HCT116 (cell line): Measurements from ENCODE around the gene DPYD. TPM values are rescaled to one million over a fixed set of nuclear protein-coding genes. Genes with fewer than 3 reads are reported as not detected.

Source experiments
- ATAC-seq: fragments of 200-7000 bp; cut with Tn5 transposase; 2 replicates; pipeline ENCODE4 v1.9.1; 2020; ENCODE audit warnings: mild to moderate bottlenecking, moderate library complexity
- BruUV-seq: library from RNA; stranded (reverse); fragments of 400-500 nt; replicated peaks from 2 replicates; lab custom pipeline; 2021; lab: Mats Ljungman, UMichigan
- CTCF ChIA-PET: fragments of 300-600 bp; sonication (Branson Sonifier 250); formaldehyde crosslinking; loops from one replicate; lab custom pipeline; 2021; ENCODE audit warnings: antibody characterized with exemption; lab: Charles Lee
- POLR2A ChIA-PET: fragments of 300-600, 350-600 bp; sonication (Branson Sonifier 250); formaldehyde crosslinking; loops from one replicate; lab custom pipeline; 2021; ENCODE audit warnings: antibody characterized with exemption; lab: Charles Lee
- RAD21 ChIA-PET, 2 experiments: fragments of 300-600 bp; sonication (Branson Sonifier 250); formaldehyde crosslinking; loops; one replicate each; lab custom pipeline; 2023; ENCODE audit warnings: low total read pairs in 2 of 2; ENCODE audit not compliant: uncharacterized antibody in 2 of 2, unreplicated experiment in 2 of 2, low non-redundant PET in 1 of 2; lab: Charles Lee
- DNase-seq: peaks from one replicate; pipeline ENCODE4 v3.0.0-alpha.2; 2010; ENCODE audit warnings: low read depth, low spot score
- H2AFZ ChIP-seq: fragments of 200-600 bp; shearing (Covaris generic), sonication (generic); 2 replicates; pipeline ENCODE4 v1.6.1; 2017; ENCODE audit warnings: low read depth, mixed run types, mixed read lengths, antibody characterized with exemption, low read length; ENCODE audit not compliant: poor library complexity, severe bottlenecking
- H3K27ac ChIP-seq: 2 replicates; pipeline ENCODE4 v1.5.1; 2012; ENCODE audit warnings: low read depth, low read length
- H3K27me3 ChIP-seq: fragments of 200-600 bp; sonication (generic); 2 replicates; pipeline ENCODE4 v1.6.1; 2016; ENCODE audit warnings: mixed run types, low read length, mixed read lengths; ENCODE audit not compliant: insufficient read depth
- H3K36me3 ChIP-seq, 2 experiments: fragments of 200-500 bp in 1 of 2; fragments of 200-600 bp in 1 of 2; sonication (Bioruptor generic) in 1 of 2; sonication (generic) in 1 of 2; 2 replicates each; pipeline versions ENCODE4 v1.5.1 to v1.6.1; 2014 to 2016; ENCODE audit warnings: low read length in 2 of 2, inconsistent platforms in 1 of 2, mixed read lengths in 1 of 2, mixed run types in 1 of 2; ENCODE audit not compliant: insufficient read depth in 2 of 2, control insufficient read depth in 1 of 2
- H3K4me1 ChIP-seq, 2 experiments: fragments of 200-600 bp in 1 of 2; sonication (generic) in 1 of 2; 2 replicates each; pipeline versions ENCODE4 v1.5.1 to v1.6.1; 2012 to 2017; ENCODE audit warnings: low read length in 2 of 2, inconsistent platforms in 1 of 2, mild to moderate bottlenecking in 1 of 2, mixed read lengths in 1 of 2, mixed run types in 1 of 2, moderate library complexity in 1 of 2; ENCODE audit not compliant: insufficient read depth in 2 of 2, control insufficient read depth in 1 of 2
- H3K4me2 ChIP-seq: fragments of 200-600 bp; sonication (generic); 2 replicates; pipeline ENCODE4 v1.6.1; 2017; ENCODE audit warnings: mixed run types, low read length, mixed read lengths
- H3K4me3 ChIP-seq, 2 experiments: fragments of 200-600 bp in 1 of 2; sonication (generic) in 1 of 2; replicated peaks in 1 of 2; 2 replicates each; pipeline ENCODE4 v1.5.1; 2011 to 2016; ENCODE audit warnings: low read length in 2 of 2, control low read depth in 1 of 2, low read depth in 1 of 2, mild to moderate bottlenecking in 1 of 2, mixed read lengths in 1 of 2, mixed run types in 1 of 2
- H3K79me2 ChIP-seq: fragments of 200-600 bp; sonication (generic); 2 replicates; pipeline ENCODE4 v1.6.1; 2017; ENCODE audit warnings: mild to moderate bottlenecking, mixed run types, low read length, moderate library complexity, mixed read lengths; ENCODE audit not compliant: insufficient read depth
- H3K9ac ChIP-seq: fragments of 200-600 bp; sonication (generic); 2 replicates; pipeline ENCODE4 v1.6.1; 2016; ENCODE audit warnings: low read length, mixed read lengths
- H3K9me2 ChIP-seq: fragments of 200-600 bp; sonication (generic), shearing (Covaris generic); 2 replicates; pipeline ENCODE4 v1.6.1; 2017; ENCODE audit warnings: mixed run types, mild to moderate bottlenecking, moderate library complexity; ENCODE audit not compliant: insufficient read depth
- H3K9me3 ChIP-seq, 2 experiments: fragments of 200-500 bp in 1 of 2; fragments of 200-600 bp in 1 of 2; sonication (Bioruptor generic) in 1 of 2; sonication (generic) in 1 of 2; 2 replicates each; pipeline ENCODE4 v1.6.1; 2014 to 2017; ENCODE audit warnings: low read length in 2 of 2, mixed read lengths in 2 of 2, inconsistent platforms in 1 of 2, low read depth in 1 of 2, mild to moderate bottlenecking in 1 of 2, mixed run types in 1 of 2, moderate library complexity in 1 of 2; ENCODE audit not compliant: control insufficient read depth in 1 of 2, insufficient read depth in 1 of 2
- H4K20me1 ChIP-seq: fragments of 200-600 bp; sonication (generic), shearing (Covaris generic); 2 replicates; pipeline ENCODE4 v1.6.1; 2017; ENCODE audit warnings: mixed run types, mild to moderate bottlenecking, moderate library complexity; ENCODE audit not compliant: insufficient read depth
- CBX3 ChIP-seq: IDR thresholded peaks from 2 replicates; pipeline ENCODE4 v1.6.1; 2012; ENCODE audit warnings: low read depth
- ELF1 ChIP-seq: IDR thresholded peaks from 2 replicates; pipeline ENCODE4 v1.6.1; 2012; ENCODE audit warnings: low read depth, borderline replicate concordance
- EZH2 ChIP-seq: fragments of 200-600 bp; sonication (generic); IDR thresholded peaks from 2 replicates; pipeline ENCODE4 v1.6.1; 2017; ENCODE audit warnings: antibody characterized with exemption, mixed run types
- SRF ChIP-seq: IDR thresholded peaks from 2 replicates; pipeline ENCODE4 v1.6.1; 2012; ENCODE audit warnings: low read depth
- TCF7L2 ChIP-seq: IDR thresholded peaks from 2 replicates; pipeline ENCODE4 v1.7.0; 2011; ENCODE audit warnings: borderline replicate concordance, inconsistent platforms; ENCODE audit not compliant: insufficient read depth, insufficient read length; ENCODE audit errors: extremely low read depth
- ZBTB33 ChIP-seq: IDR thresholded peaks from 2 replicates; pipeline ENCODE4 v1.6.1; 2011; ENCODE audit warnings: mild to moderate bottlenecking, low read length, moderate library complexity; ENCODE audit not compliant: insufficient replicate concordance; ENCODE audit errors: extremely low read depth
- ZNF274 ChIP-seq: fragments of 200-500 bp; sonication (Bioruptor generic); IDR thresholded peaks from 2 replicates; pipeline ENCODE4 v1.6.1; 2014; ENCODE audit warnings: mild to moderate bottlenecking, low read depth, low read length, inconsistent platforms
- intact Hi-C: fragments of 100-400 bp; cut with micrococcal nuclease; formaldehyde crosslinking; loops from 2 replicates; pipeline ENCODE4 v1.10.0; 2022
- total RNA-seq: library from RNA; stranded (reverse); gene quantifications from one replicate; pipeline ENCODE4 v1.2.1, GENCODE V29; 2021; ENCODE audit not compliant: unreplicated experiment

Gene DPYD
- total RNA-seq, 1 experiment from 2014 or later, result 1.7 TPM

GRCh38 chr1:97202481-97203380, 718.1 kb downstream of the DPYD start:
- Histone ChIP-seq H3K36me3 (no peaks in the 10 kb centered on the region), H3K27ac (no peak overlapping the region), H3K9me3 (no peaks in the 10 kb centered on the region), H3K4me1 (no peaks in the 10 kb centered on the region), H3K27me3 (no peaks in the 10 kb centered on the region), H4K20me1 (no peaks in the 10 kb centered on the region), H3K9me2 (no peaks in the 10 kb centered on the region), H2AFZ (no peak overlapping the region), H3K4me2 (no peak overlapping the region), H3K79me2 (no peaks in the 10 kb centered on the region), H3K9ac (no peak overlapping the region), H3K4me3 (no peak overlapping the region)
- no TSS peak for BruUV-seq
- no peak for DNase-seq
- ChIA-PET POLR2A (interaction anchor here (1.1 kb wide), 1 partner anchor 23 kb away, joined by 3 read pairs; no protein-coding TSS in a partner anchor), RAD21 (no interaction called here), CTCF (no interaction called here)
- no peak for TF ChIP-seq CBX3
- no peak for TF ChIP-seq ELF1
- no peak for TF ChIP-seq ZNF274
- TF ChIP-seq TCF7L2, result no peak
- TF ChIP-seq SRF, result no peak
- TF ChIP-seq ZBTB33, result no peak
- no peak for TF ChIP-seq EZH2
- intact Hi-C loops, result no loop called here
- no peak for ATAC-seq
